ENCODE results near the gene TMEM8B. TPM values are rescaled to one million over a fixed set of nuclear protein-coding genes. Genes with fewer than 3 reads are reported as not detected.
A peak's percentile ranks its signal among the peaks of the same experiment; 100 is the strongest.

The TMEM8B gene
- total and polyA plus RNA-seq, 9 of the 15 experiments (the other 6 are each of a cell fraction or from before 2014, with no cell fraction given) = 0.01 to 2.2 (median 1.1) TPM

DNA sequence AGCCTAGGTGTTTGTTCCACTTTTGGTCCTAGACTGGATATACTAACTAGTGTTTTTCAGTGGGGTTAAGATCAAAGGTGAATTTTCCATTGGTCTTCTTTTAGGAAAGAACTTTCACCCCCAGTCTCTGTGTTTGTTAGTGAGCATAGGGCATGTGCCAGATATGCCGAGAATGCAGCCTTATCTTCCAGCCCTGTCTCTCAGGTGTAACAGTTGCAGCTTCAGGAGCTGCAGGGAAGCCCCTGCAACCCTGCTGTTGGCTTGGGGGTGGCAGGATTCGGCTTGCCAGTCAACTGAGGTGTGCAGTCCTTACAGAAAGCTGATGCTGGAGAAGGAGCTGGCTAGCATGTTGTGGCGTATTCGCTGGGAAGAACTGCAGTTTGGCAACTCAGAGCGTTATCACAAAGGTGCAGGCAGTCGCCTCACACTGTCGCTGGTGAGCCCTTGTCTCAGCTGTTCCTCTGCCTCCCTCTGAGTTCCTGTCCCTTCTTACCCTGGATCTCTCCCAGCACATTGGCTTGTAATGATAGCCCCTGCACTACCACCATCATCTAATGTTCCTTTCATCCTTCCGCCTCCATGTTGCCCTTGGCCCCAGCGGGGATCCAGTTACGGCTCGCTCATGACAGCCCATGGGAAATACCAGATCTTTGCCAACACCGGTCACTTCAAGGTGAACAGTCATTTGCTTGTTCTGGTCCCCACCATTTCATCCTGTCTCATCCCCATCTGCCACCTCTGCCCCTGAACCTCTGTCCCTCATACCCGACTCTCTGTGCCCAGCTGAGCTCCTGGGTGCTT lies 27.5 kb upstream of the TMEM8B start (continued):
- TF ChIP-seq, protein P1, sequence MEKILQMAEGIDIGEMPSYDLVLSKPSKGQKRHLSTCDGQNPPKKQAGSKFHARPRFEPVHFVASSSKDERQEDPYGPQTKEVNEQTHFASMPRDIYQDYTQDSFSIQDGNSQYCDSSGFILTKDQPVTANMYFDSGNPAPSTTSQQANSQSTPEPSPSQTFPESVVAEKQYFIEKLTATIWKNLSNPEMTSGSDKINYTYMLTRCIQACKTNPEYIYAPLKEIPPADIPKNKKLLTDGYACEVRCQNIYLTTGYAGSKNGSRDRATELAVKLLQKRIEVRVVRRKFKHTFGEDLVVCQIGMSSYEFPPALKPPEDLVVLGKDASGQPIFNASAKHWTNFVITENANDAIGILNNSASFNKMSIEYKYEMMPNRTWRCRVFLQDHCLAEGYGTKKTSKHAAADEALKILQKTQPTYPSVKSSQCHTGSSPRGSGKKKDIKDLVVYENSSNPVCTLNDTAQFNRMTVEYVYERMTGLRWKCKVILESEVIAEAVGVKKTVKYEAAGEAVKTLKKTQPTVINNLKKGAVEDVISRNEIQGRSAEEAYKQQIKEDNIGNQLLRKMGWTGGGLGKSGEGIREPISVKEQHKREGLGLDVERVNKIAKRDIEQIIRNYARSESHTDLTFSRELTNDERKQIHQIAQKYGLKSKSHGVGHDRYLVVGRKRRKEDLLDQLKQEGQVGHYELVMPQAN (IDR thresholded peaks at IDR 0.05; ENCODE audit: borderline replicate concordance) = no peak
- TF ChIP-seq ZNF583 (CRISPR knock-in tag; IDR thresholded peaks at IDR 0.05) (no peak), CEBPB (tag; IDR thresholded peaks at IDR 0.05) (no peak), SMARCA4 (IDR thresholded peaks at IDR 0.05) (peak; percentile 53; the same call in 1 of the 2 replicates), CREBBP (IDR thresholded peaks at IDR 0.05; ENCODE audit: low read depth, low read length) (no peak), GABPB2 (CRISPR knock-in tag; conservative IDR thresholded peaks at IDR 0.05) (no peak), MAFF (IDR thresholded peaks at IDR 0.05; ENCODE audit: low read length) (no peak), ZNF311 (CRISPR knock-in tag; IDR thresholded peaks at IDR 0.05) (no peak), ZNF699 (CRISPR knock-in tag; IDR thresholded peaks at IDR 0.05; ENCODE audit: insufficient replicate concordance) (no peak), RBM34 (IDR thresholded peaks at IDR 0.05; ENCODE audit: borderline replicate concordance, insufficient read depth, low read length) (no peak), PTBP1 (IDR thresholded peaks at IDR 0.05; ENCODE audit: low read depth, low read length) (no peak), ARHGAP35 (IDR thresholded peaks at IDR 0.05; ENCODE audit: partially characterized antibody) (no peak), COPS2 (conservative IDR thresholded peaks at IDR 0.05) (no peak), ZC3H11A (IDR thresholded peaks at IDR 0.05; ENCODE audit: low read depth, low read length) (no peak), HLTF (IDR thresholded peaks at IDR 0.05) (no peak), ZNF347 (CRISPR knock-in tag; IDR thresholded peaks at IDR 0.05; ENCODE audit: low read depth) (no peak)
- TF ChIP-seq, protein P2, sequence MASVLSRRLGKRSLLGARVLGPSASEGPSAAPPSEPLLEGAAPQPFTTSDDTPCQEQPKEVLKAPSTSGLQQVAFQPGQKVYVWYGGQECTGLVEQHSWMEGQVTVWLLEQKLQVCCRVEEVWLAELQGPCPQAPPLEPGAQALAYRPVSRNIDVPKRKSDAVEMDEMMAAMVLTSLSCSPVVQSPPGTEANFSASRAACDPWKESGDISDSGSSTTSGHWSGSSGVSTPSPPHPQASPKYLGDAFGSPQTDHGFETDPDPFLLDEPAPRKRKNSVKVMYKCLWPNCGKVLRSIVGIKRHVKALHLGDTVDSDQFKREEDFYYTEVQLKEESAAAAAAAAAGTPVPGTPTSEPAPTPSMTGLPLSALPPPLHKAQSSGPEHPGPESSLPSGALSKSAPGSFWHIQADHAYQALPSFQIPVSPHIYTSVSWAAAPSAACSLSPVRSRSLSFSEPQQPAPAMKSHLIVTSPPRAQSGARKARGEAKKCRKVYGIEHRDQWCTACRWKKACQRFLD (CRISPR knock-in tag; IDR thresholded peaks at IDR 0.05) = no peak
- TF ChIP-seq, protein P3, sequence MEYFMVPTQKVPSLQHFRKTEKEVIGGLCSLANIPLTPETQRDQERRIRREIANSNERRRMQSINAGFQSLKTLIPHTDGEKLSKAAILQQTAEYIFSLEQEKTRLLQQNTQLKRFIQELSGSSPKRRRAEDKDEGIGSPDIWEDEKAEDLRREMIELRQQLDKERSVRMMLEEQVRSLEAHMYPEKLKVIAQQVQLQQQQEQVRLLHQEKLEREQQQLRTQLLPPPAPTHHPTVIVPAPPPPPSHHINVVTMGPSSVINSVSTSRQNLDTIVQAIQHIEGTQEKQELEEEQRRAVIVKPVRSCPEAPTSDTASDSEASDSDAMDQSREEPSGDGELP (CRISPR knock-in tag; IDR thresholded peaks at IDR 0.05; ENCODE audit: borderline replicate concordance) = peak; percentile 94
- TF ChIP-seq, protein P4, sequence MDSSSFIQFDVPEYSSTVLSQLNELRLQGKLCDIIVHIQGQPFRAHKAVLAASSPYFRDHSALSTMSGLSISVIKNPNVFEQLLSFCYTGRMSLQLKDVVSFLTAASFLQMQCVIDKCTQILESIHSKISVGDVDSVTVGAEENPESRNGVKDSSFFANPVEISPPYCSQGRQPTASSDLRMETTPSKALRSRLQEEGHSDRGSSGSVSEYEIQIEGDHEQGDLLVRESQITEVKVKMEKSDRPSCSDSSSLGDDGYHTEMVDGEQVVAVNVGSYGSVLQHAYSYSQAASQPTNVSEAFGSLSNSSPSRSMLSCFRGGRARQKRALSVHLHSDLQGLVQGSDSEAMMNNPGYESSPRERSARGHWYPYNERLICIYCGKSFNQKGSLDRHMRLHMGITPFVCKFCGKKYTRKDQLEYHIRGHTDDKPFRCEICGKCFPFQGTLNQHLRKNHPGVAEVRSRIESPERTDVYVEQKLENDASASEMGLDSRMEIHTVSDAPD (CRISPR knock-in tag; IDR thresholded peaks at IDR 0.05) = no peak
- TF ChIP-seq, protein P5, sequence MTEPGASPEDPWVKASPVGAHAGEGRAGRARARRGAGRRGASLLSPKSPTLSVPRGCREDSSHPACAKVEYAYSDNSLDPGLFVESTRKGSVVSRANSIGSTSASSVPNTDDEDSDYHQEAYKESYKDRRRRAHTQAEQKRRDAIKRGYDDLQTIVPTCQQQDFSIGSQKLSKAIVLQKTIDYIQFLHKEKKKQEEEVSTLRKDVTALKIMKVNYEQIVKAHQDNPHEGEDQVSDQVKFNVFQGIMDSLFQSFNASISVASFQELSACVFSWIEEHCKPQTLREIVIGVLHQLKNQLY (CRISPR knock-in tag; conservative IDR thresholded peaks at IDR 0.05) = no peak
- TF ChIP-seq, protein P6, sequence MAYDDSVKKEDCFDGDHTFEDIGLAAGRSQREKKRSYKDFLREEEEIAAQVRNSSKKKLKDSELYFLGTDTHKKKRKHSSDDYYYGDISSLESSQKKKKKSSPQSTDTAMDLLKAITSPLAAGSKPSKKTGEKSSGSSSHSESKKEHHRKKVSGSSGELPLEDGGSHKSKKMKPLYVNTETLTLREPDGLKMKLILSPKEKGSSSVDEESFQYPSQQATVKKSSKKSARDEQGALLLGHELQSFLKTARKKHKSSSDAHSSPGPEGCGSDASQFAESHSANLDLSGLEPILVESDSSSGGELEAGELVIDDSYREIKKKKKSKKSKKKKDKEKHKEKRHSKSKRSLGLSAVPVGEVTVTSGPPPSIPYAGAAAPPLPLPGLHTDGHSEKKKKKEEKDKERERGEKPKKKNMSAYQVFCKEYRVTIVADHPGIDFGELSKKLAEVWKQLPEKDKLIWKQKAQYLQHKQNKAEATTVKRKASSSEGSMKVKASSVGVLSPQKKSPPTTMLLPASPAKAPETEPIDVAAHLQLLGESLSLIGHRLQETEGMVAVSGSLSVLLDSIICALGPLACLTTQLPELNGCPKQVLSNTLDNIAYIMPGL (CRISPR knock-in tag; IDR thresholded peaks at IDR 0.05) = no peak
